MM.1S (cell line): ENCODE results near the gene ARFGEF2.

ENCODE experiments used
- DNase-seq: peaks from one replicate; pipeline ENCODE4 v3.0.0-alpha.2; 2015
- H2AFZ ChIP-seq: fragments of 300-600 bp; sonication (generic); 2 replicates; pipeline ENCODE4 v1.6.0; 2016; ENCODE audit warnings: antibody characterized with exemption, low read length
- H3F3A ChIP-seq: fragments of 300-600 bp; sonication (generic); 2 replicates; pipeline ENCODE4 v1.6.1; 2016; ENCODE audit warnings: mild to moderate bottlenecking, antibody characterized with exemption, low read length, moderate library complexity, mixed read lengths; ENCODE audit not compliant: insufficient read depth
- H3K27ac ChIP-seq: fragments of 300-600 bp; sonication (generic); 2 replicates; pipeline ENCODE4 v1.5.1; 2016; ENCODE audit warnings: mild to moderate bottlenecking, low read length
- H3K27me3 ChIP-seq: fragments of 300-600 bp; sonication (generic); replicated peaks from 2 replicates; pipeline ENCODE4 v1.6.0; 2016; ENCODE audit warnings: low read length; ENCODE audit not compliant: insufficient read depth
- H3K36me3 ChIP-seq: fragments of 300-600 bp; sonication (generic); replicated peaks from 2 replicates; pipeline ENCODE4 v1.6.1; 2016; ENCODE audit warnings: mild to moderate bottlenecking, low read length, mixed read lengths; ENCODE audit not compliant: insufficient read depth
- H3K4me1 ChIP-seq: fragments of 300-600 bp; sonication (generic); 2 replicates; pipeline ENCODE4 v1.6.1; 2016; ENCODE audit warnings: low read length, mixed read lengths
- H3K4me2 ChIP-seq: fragments of 300-600 bp; sonication (generic); 2 replicates; pipeline ENCODE4 v1.6.0; 2016; ENCODE audit warnings: low read depth, low read length
- H3K4me3 ChIP-seq: fragments of 300-600 bp; sonication (generic); 2 replicates; pipeline ENCODE4 v1.5.1; 2016; ENCODE audit warnings: low read length, mixed read lengths
- H3K79me2 ChIP-seq: fragments of 300-600 bp; sonication (generic); 2 replicates; pipeline ENCODE4 v1.6.1; 2016; ENCODE audit warnings: mixed run types, low read length, mixed read lengths
- H3K9ac ChIP-seq: fragments of 300-600 bp; sonication (generic); 2 replicates; pipeline ENCODE4 v1.6.1; 2016; ENCODE audit warnings: low read length, mixed read lengths
- H3K9me2 ChIP-seq: fragments of 300-600 bp; sonication (generic); replicated peaks from 2 replicates; pipeline ENCODE4 v1.6.1; 2016; ENCODE audit warnings: mild to moderate bottlenecking, low read length, mixed read lengths; ENCODE audit not compliant: insufficient read depth
- H3K9me3 ChIP-seq: fragments of 300-600 bp; sonication (generic); replicated peaks from 2 replicates; pipeline ENCODE4 v1.6.1; 2016; ENCODE audit warnings: mild to moderate bottlenecking, low read length, mixed read lengths; ENCODE audit not compliant: insufficient read depth
- H4K20me1 ChIP-seq: fragments of 300-600 bp; sonication (generic); 2 replicates; pipeline ENCODE4 v1.6.1; 2016; ENCODE audit warnings: mild to moderate bottlenecking, low read length, moderate library complexity, mixed read lengths; ENCODE audit not compliant: insufficient read depth
- EZH2 ChIP-seq: fragments of 300-600 bp; sonication (generic); optimal IDR thresholded peaks from 2 replicates; pipeline ENCODE3; 2017; ENCODE audit warnings: low read depth, mild to moderate bottlenecking, antibody characterized with exemption, low read length, mixed read lengths
- EZH2phosphoT487 ChIP-seq: fragments of 300-600 bp; sonication (generic); IDR thresholded peaks from 2 replicates; pipeline ENCODE4 v1.6.1; 2018; ENCODE audit warnings: antibody characterized with exemption, low read length
- TF ChIP-seq, protein P1 (sequence below): fragments of 300-600 bp; sonication (generic); IDR thresholded peaks from 2 replicates; pipeline ENCODE4 v1.5.1; 2016; ENCODE audit warnings: antibody characterized with exemption, low read length, mixed read lengths

Gene ARFGEF2

GRCh38 chr20:48924756-48925109 lies 3.2 kb downstream of the ARFGEF2 start:
- H3K4me3 ChIP-seq = peak overlapping the region; percentile 58
- peak overlapping the region; percentile 83; the same call in 1 of the 2 replicates for H3K27ac ChIP-seq
- H3K36me3 ChIP-seq = no peaks in the 10 kb centered on the region
- DNase-seq = no peak
- H3K27me3 ChIP-seq = no peaks in the 10 kb centered on the region
- peak overlapping the region; percentile 84 for H3K4me2 ChIP-seq
- peaks cover 24% of the 10 kb centered on the region for H4K20me1 ChIP-seq
- peaks cover 79% of the 10 kb centered on the region for H3K79me2 ChIP-seq
- H2AFZ ChIP-seq = no peak overlapping the region
- peaks cover 37% of the 10 kb centered on the region for H3F3A ChIP-seq
- H3K4me1 ChIP-seq = peaks cover 35% of the 10 kb centered on the region
- TF ChIP-seq EZH2phosphoT487 (no peak), EZH2 (no peak)
- TF ChIP-seq, protein P1, sequence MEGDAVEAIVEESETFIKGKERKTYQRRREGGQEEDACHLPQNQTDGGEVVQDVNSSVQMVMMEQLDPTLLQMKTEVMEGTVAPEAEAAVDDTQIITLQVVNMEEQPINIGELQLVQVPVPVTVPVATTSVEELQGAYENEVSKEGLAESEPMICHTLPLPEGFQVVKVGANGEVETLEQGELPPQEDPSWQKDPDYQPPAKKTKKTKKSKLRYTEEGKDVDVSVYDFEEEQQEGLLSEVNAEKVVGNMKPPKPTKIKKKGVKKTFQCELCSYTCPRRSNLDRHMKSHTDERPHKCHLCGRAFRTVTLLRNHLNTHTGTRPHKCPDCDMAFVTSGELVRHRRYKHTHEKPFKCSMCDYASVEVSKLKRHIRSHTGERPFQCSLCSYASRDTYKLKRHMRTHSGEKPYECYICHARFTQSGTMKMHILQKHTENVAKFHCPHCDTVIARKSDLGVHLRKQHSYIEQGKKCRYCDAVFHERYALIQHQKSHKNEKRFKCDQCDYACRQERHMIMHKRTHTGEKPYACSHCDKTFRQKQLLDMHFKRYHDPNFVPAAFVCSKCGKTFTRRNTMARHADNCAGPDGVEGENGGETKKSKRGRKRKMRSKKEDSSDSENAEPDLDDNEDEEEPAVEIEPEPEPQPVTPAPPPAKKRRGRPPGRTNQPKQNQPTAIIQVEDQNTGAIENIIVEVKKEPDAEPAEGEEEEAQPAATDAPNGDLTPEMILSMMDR = no peak
- peak overlapping the region; percentile 59 for H3K9ac ChIP-seq
- no peaks in the 10 kb centered on the region for H3K9me3 ChIP-seq
- H3K9me2 ChIP-seq = no peaks in the 10 kb centered on the region

GRCh38 chr20:48926267-48926666 lies 4.8 kb downstream of the ARFGEF2 start:
- Histone ChIP-seq H3K4me1 (peaks cover 28% of the 10 kb centered on the region), H3K4me3 (no peak overlapping the region), H3K9ac (no peak overlapping the region), H3K79me2 (peaks cover 91% of the 10 kb centered on the region), H2AFZ (no peak overlapping the region), H3K4me2 (peak overlapping the region; percentile 84; the same call in 1 of the 2 replicates), H3K27ac (no peak overlapping the region), H3F3A (peaks cover 28% of the 10 kb centered on the region), H4K20me1 (peaks cover 39% of the 10 kb centered on the region), H3K9me2 (no peaks in the 10 kb centered on the region), H3K27me3 (no peaks in the 10 kb centered on the region), H3K9me3 (no peaks in the 10 kb centered on the region), H3K36me3 (no peaks in the 10 kb centered on the region)
- TF ChIP-seq EZH2 (no peak), EZH2phosphoT487 (no peak)
- TF ChIP-seq, protein P1 = no peak
- DNase-seq = no peak

DNA sequence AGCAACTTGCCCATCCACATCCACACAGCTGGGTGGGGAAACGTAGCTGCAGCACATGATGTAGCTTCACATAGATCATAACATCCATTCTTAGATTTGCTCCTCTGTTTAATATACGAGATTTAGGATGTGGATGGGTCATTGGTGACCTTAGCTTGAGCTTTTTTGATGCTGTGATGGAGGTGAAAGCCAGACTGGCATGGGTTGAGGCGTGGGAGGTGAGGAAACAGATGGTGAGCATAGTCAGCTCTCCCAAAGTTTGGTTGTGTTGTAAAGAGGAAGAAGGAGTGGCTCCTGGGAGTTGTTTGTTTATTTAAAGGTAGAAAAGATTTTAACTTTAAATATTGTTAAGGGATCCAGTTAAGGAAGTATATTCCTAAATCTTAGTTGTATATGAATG lies 5.3 kb downstream of the ARFGEF2 start:
- Histone ChIP-seq H3K79me2 (peaks cover 94% of the 10 kb centered on the region), H2AFZ (no peak overlapping the region), H3K27me3 (no peaks in the 10 kb centered on the region), H3K36me3 (no peaks in the 10 kb centered on the region), H4K20me1 (peaks cover 44% of the 10 kb centered on the region), H3K9me2 (no peaks in the 10 kb centered on the region), H3K9ac (no peak overlapping the region), H3K4me2 (no peak overlapping the region), H3K4me3 (no peak overlapping the region), H3K27ac (no peak overlapping the region), H3F3A (peaks cover 27% of the 10 kb centered on the region), H3K4me1 (peaks cover 28% of the 10 kb centered on the region), H3K9me3 (no peaks in the 10 kb centered on the region)
- no peak for DNase-seq
- no peak for TF ChIP-seq EZH2phosphoT487
- TF ChIP-seq EZH2 = no peak
- TF ChIP-seq, protein P1 = no peak
